Upper lobe of right lung (tissue), 1 donor: Measurements from ENCODE around the gene BSG. TPM values are rescaled to one million over a fixed set of nuclear protein-coding genes. Genes with fewer than 3 reads are reported as not detected.

Experiments used
- ATAC-seq: fragments of 200-7000 bp; cut with Tn5 transposase; one replicate; pipeline ENCODE4 v1.9.1; 2020; ENCODE audit warnings: mild to moderate bottlenecking, moderate library complexity
- DNase-seq: peaks from one replicate; pipeline ENCODE4 v3.0.0-alpha.2; 2020
- H3K27ac ChIP-seq: fragments of 200-600 bp; one replicate; pipeline ENCODE4 v1.8.0; 2022
- H3K27me3 ChIP-seq: fragments of 200-600 bp; one replicate; pipeline ENCODE4 v1.8.0; 2022; ENCODE audit warnings: mild to moderate bottlenecking
- H3K36me3 ChIP-seq: fragments of 200-600 bp; one replicate; pipeline ENCODE4 v1.8.0; 2022
- H3K4me1 ChIP-seq: fragments of 200-600 bp; one replicate; pipeline ENCODE4 v1.8.0; 2022
- H3K4me3 ChIP-seq: fragments of 200-600 bp; one replicate; pipeline ENCODE4 v1.8.0; 2022; ENCODE audit warnings: mild to moderate bottlenecking
- H3K9me3 ChIP-seq: fragments of 200-600 bp; one replicate; pipeline ENCODE4 v1.8.0; 2022
- intact Hi-C: fragments of 100-400 bp; cut with DNase I; formaldehyde crosslinking; loops from one replicate; pipeline ENCODE4 v1.11.0; 2022
- total RNA-seq: library from RNA; stranded (reverse); fragmentation: NEBNext Ultra II Directional; extraction: Animal tissue kit (Norgen Biotek cat#: 25700); gene quantifications from one replicate; pipeline ENCODE4 v1.2.1, GENCODE V29; 2021
- TF ChIP-seq, protein P1 (sequence below): fragments of 200-600 bp; IDR thresholded peaks from one replicate; pipeline ENCODE4 v1.8.0; 2022; ENCODE audit warnings: antibody characterized with exemption
- donor health status: DM: no; HTN: yes; CAD: no; lungs with severe emphysema.

Gene BSG
- total RNA-seq, 1 donor from 2014 or later: 359 TPM

DNA sequence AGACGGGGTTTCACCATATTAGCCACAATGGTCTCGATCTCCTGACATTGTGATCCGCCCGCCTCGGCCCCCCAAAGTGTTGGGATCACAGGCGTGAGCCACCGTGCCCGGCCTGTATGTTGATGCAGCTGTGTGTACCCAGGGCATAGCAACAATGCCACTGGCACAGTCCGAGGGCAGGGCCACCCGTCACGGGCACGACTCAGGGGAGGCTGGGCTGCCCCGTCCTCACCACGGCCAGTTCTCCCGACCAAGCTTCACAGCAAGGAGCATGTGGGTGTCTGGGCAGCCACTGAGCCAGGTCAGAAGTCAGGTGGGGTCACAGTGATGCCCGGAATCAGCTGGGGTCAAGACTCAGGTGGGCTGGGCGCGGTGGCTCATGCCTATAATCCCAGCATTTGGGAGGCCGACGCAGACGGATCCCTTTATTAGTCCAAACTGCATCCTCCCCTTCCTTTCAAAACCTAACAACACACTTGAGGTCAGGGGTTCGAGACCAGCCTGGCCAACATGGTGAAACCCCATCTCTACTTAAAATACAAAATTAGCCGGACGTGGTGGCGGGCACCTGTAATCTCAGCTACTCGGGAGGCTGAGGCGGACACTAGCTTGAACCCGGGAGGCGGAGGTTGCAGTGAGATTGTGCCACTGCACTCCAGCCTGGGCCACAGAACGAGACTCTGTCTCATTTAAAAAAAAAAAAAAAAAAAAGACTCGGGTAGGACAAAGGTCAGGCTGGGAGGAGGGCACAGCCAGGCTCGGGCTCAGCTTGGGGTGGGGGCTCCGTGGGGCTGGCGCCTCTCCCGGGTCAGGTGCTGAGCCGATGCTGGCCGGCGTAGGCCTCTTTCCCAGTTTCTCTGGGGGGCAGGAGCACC lies 42.0 kb upstream of the BSG start:
- Histone ChIP-seq H3K27me3 (no peaks in the 10 kb centered on the region), H3K36me3 (no peaks in the 10 kb centered on the region), H3K4me3 (peak overlapping the region; percentile 92), H3K27ac (peak overlapping the region; percentile 91), H3K9me3 (no peaks in the 10 kb centered on the region), H3K4me1 (peaks cover 20% of the 10 kb centered on the region)
- ATAC-seq (no peak), DNase-seq (no peak)
- intact Hi-C loops: no loop called here
- TF ChIP-seq, protein P1, sequence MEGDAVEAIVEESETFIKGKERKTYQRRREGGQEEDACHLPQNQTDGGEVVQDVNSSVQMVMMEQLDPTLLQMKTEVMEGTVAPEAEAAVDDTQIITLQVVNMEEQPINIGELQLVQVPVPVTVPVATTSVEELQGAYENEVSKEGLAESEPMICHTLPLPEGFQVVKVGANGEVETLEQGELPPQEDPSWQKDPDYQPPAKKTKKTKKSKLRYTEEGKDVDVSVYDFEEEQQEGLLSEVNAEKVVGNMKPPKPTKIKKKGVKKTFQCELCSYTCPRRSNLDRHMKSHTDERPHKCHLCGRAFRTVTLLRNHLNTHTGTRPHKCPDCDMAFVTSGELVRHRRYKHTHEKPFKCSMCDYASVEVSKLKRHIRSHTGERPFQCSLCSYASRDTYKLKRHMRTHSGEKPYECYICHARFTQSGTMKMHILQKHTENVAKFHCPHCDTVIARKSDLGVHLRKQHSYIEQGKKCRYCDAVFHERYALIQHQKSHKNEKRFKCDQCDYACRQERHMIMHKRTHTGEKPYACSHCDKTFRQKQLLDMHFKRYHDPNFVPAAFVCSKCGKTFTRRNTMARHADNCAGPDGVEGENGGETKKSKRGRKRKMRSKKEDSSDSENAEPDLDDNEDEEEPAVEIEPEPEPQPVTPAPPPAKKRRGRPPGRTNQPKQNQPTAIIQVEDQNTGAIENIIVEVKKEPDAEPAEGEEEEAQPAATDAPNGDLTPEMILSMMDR: no peak

DNA sequence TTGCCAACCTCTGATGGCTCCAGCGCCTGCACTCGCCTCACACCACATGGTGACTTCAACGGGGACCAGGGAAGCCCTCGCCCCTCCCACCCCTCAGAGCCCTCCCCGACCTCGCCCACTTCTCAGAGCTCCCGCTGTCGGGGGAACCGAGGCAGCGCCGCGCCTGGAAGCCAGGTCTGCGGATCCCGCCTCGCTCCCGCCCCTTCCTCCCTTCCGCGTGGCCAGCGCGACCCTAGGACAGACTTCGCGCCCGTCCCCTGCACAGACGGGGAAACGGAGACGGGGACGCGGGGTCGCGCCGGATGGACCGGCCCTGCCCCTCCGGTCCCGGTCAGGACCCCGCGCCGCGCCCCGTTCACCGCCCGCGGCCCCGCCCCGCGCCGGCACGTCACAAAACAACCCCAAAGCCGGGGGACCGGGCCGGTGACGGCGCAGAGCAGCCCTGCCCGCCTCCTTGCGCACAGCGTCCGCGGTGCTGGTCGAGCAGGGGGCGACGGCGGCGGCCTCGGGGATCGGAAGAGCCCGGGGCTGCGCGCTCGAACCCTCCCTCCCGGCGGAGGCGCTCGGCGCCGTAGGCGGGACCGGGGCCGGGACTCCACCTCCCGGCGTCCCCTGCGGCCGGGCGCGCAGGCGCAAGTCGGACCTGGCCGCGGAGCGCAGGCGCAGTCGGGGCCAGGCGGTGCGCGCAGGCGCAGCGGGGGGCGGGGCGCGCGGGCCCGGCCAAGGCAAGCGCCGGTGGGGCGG lies 41.2 kb upstream of the BSG start:
- intact Hi-C loops: no loop called here
- TF ChIP-seq, protein P1: no peak
- DNase-seq: peak; percentile 92
- Histone ChIP-seq H3K27me3 (no peaks in the 10 kb centered on the region), H3K4me3 (peak overlapping the region; percentile 92), H3K4me1 (peaks cover 21% of the 10 kb centered on the region), H3K9me3 (no peaks in the 10 kb centered on the region), H3K27ac (peak overlapping the region; percentile 91), H3K36me3 (peaks cover 2% of the 10 kb centered on the region)
- peak; percentile 88 for ATAC-seq

DNA sequence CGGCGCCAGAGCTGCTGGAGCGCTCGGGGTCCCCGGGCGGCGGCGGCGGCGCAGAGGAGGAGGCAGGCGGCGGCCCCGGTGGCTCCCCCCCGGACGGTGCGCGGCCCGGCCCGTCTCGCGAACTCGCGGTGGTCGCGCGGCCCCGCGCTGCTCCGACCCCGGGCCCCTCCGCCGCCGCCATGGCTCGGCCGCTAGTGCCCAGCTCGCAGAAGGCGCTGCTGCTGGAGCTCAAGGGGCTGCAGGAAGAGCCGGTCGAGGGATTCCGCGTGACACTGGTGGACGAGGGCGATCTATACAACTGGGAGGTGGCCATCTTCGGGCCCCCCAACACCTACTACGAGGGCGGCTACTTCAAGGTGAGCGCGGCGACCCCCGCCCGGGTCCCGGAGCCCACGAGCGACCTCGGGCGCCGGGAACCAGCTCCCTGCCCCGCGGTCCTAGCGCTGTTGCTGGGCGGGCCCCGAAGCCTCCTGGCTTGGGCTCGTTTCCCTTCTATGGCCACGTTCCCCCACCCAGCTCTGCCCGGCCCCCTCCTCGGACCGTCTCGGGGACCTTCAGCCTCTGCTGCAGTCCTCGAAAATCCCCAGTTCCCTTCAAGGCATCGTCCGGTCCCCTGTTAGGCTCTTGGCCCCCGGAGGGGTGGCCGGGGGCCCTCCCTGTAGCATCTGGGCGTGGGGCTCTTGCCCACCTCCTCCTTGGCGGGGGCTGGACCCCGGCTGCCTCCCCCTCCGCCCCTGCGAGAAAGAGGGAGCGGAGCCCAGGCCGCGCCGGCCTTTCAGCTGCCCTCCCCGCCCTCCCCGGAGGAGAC lies 40.4 kb upstream of the BSG start, which contains the start of gene CDC34:
Gene CDC34 (plus strand): TSS at position 8 of the 808 bp plus-strand sequence. CDS start 172 bp downstream, at position 180.
- peak within 1 kb of the TSS; percentile 91 for H3K27ac ChIP-seq
- H3K4me1 ChIP-seq: peaks cover 21% of the 10 kb centered on the region
- DNase-seq (no peak), ATAC-seq (peak; percentile 0)
- peak within 1 kb of the TSS; percentile 99 for H3K4me3 ChIP-seq
- peaks cover 9% of the 10 kb centered on the region for H3K36me3 ChIP-seq
- intact Hi-C loops: no loop called here
- TF ChIP-seq, protein P1: no peak
- no peaks in the 10 kb centered on the region for H3K27me3 ChIP-seq
- no peaks in the 10 kb centered on the region for H3K9me3 ChIP-seq

DNA sequence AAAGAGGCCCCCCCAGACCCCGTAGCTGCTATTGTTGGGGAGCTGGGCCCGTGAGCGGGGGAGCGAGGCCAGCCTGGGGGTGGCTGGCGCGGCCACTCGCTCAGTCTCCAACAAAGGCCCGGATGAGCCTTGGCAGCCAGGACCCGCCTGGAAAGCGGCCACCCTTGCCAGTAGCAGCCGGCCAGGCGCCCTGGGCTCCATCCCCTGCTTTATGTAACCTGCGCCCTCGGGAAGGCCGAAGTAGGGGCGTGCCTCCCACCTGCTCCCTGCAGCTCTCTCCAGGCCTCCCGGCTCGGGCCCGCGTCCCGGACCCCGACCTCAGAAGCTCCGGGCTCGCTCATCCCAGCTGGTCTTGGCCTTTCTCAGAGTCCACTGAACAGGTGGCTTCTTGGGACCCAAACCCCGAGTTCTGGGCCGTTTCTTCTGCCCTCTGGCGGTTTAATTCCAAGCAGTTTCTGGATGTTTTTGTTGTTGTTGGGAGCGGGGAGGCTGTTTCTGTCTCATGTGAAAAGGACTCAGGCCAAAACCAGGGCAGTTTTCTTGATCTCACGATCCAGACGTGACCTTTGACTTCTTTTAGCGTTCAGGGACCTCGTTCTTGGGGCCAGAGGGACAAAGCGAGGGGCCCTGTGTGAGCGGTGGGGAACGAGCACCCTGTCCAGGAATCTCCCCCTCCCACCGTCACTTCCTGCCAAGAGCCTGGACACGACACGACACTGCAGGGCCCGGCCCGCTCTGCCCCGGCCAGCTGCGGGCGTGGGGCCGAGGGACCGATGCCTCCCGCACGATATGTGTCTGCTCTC lies 39.6 kb upstream of the BSG start:
- H3K4me1 ChIP-seq: peaks cover 21% of the 10 kb centered on the region
- TF ChIP-seq, protein P1: peak; percentile 54
- peaks cover 15% of the 10 kb centered on the region for H3K36me3 ChIP-seq
- H3K9me3 ChIP-seq: no peaks in the 10 kb centered on the region
- ATAC-seq: peak; percentile 24
- peak overlapping the region; percentile 84 for H3K27ac ChIP-seq
- H3K4me3 ChIP-seq: peak overlapping the region; percentile 99
- DNase-seq: peak; percentile 86
- intact Hi-C loops: no loop called here
- no peaks in the 10 kb centered on the region for H3K27me3 ChIP-seq
